AG04450 (cell line): ENCODE data around the gene STAMBP. TPM values are rescaled to one million over a fixed set of nuclear protein-coding genes. Genes with fewer than 3 reads are reported as not detected.

Experiments
- CTCF ChIA-PET: fragments of 300-600, 350-600 bp; formaldehyde crosslinking; extraction: SDS; loops from one replicate; lab custom pipeline; 2022; ENCODE audit warnings: antibody characterized with exemption, inconsistent platforms; lab: Charles Lee
- POLR2A ChIA-PET: fragments of 350-600 bp; formaldehyde crosslinking; extraction: SDS; loops from one replicate; lab custom pipeline; 2021; ENCODE audit warnings: antibody characterized with exemption, inconsistent platforms; lab: Yijun Ruan, JAX
- DNase-seq: peaks from one replicate; pipeline ENCODE4 v3.0.0-alpha.2; 2011; ENCODE audit warnings: low read depth, low spot score
- H3K27ac ChIP-seq: one replicate; pipeline ENCODE4 v1.5.1; 2012; ENCODE audit warnings: low read depth, low read length, control low read depth
- H3K27me3 ChIP-seq: one replicate; pipeline ENCODE4 v1.6.0; 2012; ENCODE audit warnings: low read length; ENCODE audit not compliant: control insufficient read depth, insufficient read depth
- H3K4me3 ChIP-seq: 2 replicates; pipeline ENCODE4 v1.5.1; 2011; ENCODE audit warnings: mild to moderate bottlenecking, low read depth, low read length, control low read depth
- H3K9me3 ChIP-seq: 2 replicates; pipeline ENCODE4 v1.5.1; 2012; ENCODE audit warnings: low read length; ENCODE audit not compliant: control insufficient read depth, insufficient read depth
- polyA plus RNA-seq: library from polyadenylated mRNA; depleted of rRNA; stranded (reverse); fragments of >200 nt; gene quantifications from 2 replicates; pipeline ENCODE4 v1.2.3, GENCODE V29; 2011
- TF ChIP-seq, protein P1 (sequence below): IDR thresholded peaks from 2 replicates; pipeline ENCODE4 v1.5.1; 2011; ENCODE audit warnings: low read depth, low read length, control low read depth, inconsistent platforms

Gene STAMBP
- polyA plus RNA-seq, 1 experiment = 54.5 TPM

DNA sequence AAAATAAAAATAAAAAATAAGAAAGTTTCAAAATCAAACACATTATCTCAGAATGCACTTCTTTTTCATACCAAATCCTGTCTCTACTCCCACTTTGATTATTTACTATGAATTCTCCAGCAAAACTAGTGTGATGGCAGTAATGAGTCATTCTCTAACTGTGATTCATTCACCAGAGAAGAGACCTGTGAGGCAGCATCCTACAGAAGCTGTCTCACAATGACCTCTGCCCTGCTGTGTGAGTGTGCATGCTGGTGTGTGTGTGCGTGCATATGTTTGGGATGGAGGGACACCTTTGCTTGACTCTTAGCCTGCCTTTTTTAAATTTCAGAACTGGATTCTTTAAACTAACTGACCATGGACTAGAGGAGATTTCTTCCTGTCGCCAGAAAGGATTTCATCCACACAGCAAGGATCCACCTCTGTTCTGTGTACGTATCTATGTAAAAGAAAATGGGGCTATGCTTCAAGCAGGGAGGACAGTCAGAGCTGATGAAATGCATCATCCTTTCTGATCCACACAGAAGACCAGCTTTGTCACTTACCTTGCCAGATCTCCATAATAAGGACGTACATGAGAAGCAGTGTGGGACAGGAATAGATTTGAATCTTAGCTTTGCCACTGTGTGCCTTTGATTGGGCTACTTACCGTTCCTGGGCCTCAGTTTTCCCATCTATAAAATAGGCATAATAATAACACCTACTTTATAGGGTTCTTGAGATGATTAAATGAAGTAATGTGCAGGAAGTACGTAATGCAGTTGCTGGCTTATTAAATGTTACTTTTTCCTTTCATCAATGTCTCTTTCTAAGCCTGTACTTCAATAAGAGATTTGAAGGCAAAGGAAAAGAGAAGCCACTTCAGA, 31.2 kb downstream of the STAMBP start:
- CTCF ChIA-PET = interaction anchor here (0.6 kb wide), 1 partner anchor 239 kb away, joined by 4 read pairs; no protein-coding TSS in a partner anchor
- peak; percentile 75 for DNase-seq
- POLR2A ChIA-PET = no interaction called here

GRCh38 chr2:73862987-73863386, 34.2 kb downstream of the STAMBP start:
- no peak for DNase-seq
- Histone ChIP-seq H3K27me3 (no peaks in the 10 kb centered on the region), H3K9me3 (no peaks in the 10 kb centered on the region), H3K4me3 (no peak overlapping the region), H3K27ac (no peak overlapping the region)
- ChIA-PET CTCF (interaction anchor here (2.4 kb wide), 1 partner anchor 36 kb away, joined by 8 read pairs; no protein-coding TSS in a partner anchor), POLR2A (no interaction called here)
- TF ChIP-seq, protein P1, sequence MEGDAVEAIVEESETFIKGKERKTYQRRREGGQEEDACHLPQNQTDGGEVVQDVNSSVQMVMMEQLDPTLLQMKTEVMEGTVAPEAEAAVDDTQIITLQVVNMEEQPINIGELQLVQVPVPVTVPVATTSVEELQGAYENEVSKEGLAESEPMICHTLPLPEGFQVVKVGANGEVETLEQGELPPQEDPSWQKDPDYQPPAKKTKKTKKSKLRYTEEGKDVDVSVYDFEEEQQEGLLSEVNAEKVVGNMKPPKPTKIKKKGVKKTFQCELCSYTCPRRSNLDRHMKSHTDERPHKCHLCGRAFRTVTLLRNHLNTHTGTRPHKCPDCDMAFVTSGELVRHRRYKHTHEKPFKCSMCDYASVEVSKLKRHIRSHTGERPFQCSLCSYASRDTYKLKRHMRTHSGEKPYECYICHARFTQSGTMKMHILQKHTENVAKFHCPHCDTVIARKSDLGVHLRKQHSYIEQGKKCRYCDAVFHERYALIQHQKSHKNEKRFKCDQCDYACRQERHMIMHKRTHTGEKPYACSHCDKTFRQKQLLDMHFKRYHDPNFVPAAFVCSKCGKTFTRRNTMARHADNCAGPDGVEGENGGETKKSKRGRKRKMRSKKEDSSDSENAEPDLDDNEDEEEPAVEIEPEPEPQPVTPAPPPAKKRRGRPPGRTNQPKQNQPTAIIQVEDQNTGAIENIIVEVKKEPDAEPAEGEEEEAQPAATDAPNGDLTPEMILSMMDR = no peak

More for the DNA sequence above, 31.2 kb downstream of the STAMBP start:
- H3K4me3 ChIP-seq = no peak overlapping the region
- no peaks in the 10 kb centered on the region for H3K9me3 ChIP-seq
- H3K27me3 ChIP-seq = no peaks in the 10 kb centered on the region
- no peak overlapping the region for H3K27ac ChIP-seq
- TF ChIP-seq, protein P1 = no peak

DNA sequence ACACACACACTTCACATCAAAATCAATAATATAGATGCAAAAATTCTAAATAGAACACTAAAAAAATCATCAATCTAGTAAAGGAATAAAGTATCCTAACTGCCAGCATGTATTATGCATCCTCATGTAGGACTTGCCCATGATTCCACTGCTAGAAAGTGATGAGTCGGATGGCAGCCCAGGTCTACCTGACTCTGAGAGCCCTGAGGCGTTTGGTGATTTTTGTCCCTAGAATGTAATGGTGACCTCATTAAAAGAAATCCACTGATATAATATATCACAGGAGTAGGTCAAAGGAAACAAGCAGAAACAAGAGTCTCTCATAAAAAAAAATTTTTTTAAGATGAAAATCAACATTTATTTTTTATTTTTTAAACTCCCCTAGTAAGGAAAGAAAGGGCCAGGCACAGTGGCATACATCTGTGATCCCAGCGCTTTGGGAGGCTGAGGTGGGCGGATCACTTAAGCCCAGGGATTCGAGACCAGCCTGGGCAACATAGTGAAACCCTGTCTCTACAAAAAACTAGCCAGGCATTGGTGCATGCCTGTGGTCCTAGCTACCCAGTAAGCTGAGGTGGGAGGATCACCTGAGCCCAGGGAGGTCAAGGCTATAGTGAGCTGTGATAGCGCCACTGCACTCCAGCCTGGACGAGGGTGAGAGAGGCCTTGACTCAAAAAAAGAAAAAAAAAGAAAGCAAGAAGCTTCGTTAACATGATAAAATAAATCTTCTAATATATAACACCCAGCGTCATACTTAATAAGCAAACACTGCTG, 39.6 kb downstream of the STAMBP start:
- no peak overlapping the region for H3K4me3 ChIP-seq
- POLR2A ChIA-PET = no interaction called here
- CTCF ChIA-PET = no interaction called here
- TF ChIP-seq, protein P1 = no peak
- H3K27me3 ChIP-seq = no peaks in the 10 kb centered on the region
- no peak for DNase-seq
- H3K9me3 ChIP-seq = no peaks in the 10 kb centered on the region
- H3K27ac ChIP-seq = no peak overlapping the region

- no peak overlapping the region for H3K4me3 ChIP-seq
- TF ChIP-seq, protein P1 = no peak
- ChIA-PET POLR2A (interaction anchor here (0.7 to 1.1 kb wide), 4 partner anchors 22 to 57 kb away, joined by 3 to 4 read pairs (median 4); partner anchors contain the start of genes ACTG2 and STAMBP), CTCF (interaction anchor here (1.3 kb wide), 1 partner anchor 43 kb away, joined by 4 read pairs; no protein-coding TSS in a partner anchor)
- no peaks in the 10 kb centered on the region for H3K9me3 ChIP-seq
- H3K27me3 ChIP-seq = no peaks in the 10 kb centered on the region
- H3K27ac ChIP-seq = peak overlapping the region; percentile 66
- DNase-seq = peak; percentile 94
Measured at GRCh38 chr2:73870084-73870483, 41.3 kb downstream of the STAMBP start.
